K562 (cell line): ENCODE results near the gene RBM20. TPM values are rescaled to one million over a fixed set of nuclear protein-coding genes. Genes with fewer than 3 reads are reported as not detected.

Source experiments
- ATAC-seq: fragments of 200-7000 bp; cut with Tn5 transposase; 3 replicates; pipeline ENCODE4 v1.9.1; 2020; ENCODE audit warnings: moderate library complexity
- BruUV-seq: library from RNA; stranded (reverse); fragments of 400-500 nt; replicated peaks from 2 replicates; lab custom pipeline; 2021; lab: Mats Ljungman, UMichigan
- CTCF ChIA-PET: fragments of 300-600 bp; formaldehyde crosslinking; extraction: SDS; loops from one replicate; lab custom pipeline; 2021; ENCODE audit warnings: low intra/inter-chr PET ratio; lab: Yijun Ruan, JAX
- POLR2A ChIA-PET: fragments of 300-600, 350-650 bp; sonication (Branson Sonifier 250); formaldehyde crosslinking; extraction: SDS; loops from one replicate; lab custom pipeline; 2021; ENCODE audit warnings: antibody characterized with exemption, inconsistent platforms; lab: Yijun Ruan, JAX
- DNase-seq, 4 experiments: peaks; one replicate each; pipeline versions ENCODE4 v3.0.0 to v3.0.0-alpha.2; 2011 to 2018; ENCODE audit warnings: low spot score in 3 of 4, mixed read lengths in 3 of 4; ENCODE audit errors: extremely low read depth in 1 of 4
- FAIRE-seq: peaks from 2 replicates; lab custom pipeline; 2011; peaks lifted over from hg19 to GRCh38; lab: Jason Lieb, UNC
- H2AFZ ChIP-seq: 2 replicates; pipeline ENCODE4 v1.6.0; 2011; ENCODE audit warnings: low read depth, low read length, control low read depth, inconsistent platforms
- H3K27ac ChIP-seq: fragments of 200-600 bp; 3 replicates; pipeline ENCODE4 v1.8.0; 2011; ENCODE audit warnings: low read depth, mild to moderate bottlenecking, control low read depth, inconsistent platforms, low read length, moderate library complexity, mixed read lengths; ENCODE audit errors: extremely low read depth
- H3K27me3 ChIP-seq, 2 experiments: fragments of 300-600 bp in 1 of 2; 2 replicates in 1 of 2; 3 replicates in 1 of 2; pipeline versions ENCODE4 v1.6.0 to v1.8.0; 2011; ENCODE audit warnings: inconsistent platforms in 2 of 2, low read length in 2 of 2, mild to moderate bottlenecking in 1 of 2, mixed read lengths in 1 of 2, moderate library complexity in 1 of 2; ENCODE audit not compliant: control insufficient read depth in 2 of 2, insufficient read depth in 2 of 2
- H3K36me3 ChIP-seq: fragments of 300-600 bp; 3 replicates; pipeline ENCODE4 v1.8.0; 2011; ENCODE audit warnings: mild to moderate bottlenecking, low read length, inconsistent platforms; ENCODE audit not compliant: control insufficient read depth, insufficient read depth
- H3K4me1 ChIP-seq, 2 experiments: fragments of 200-600 bp in 1 of 2; replicated peaks in 1 of 2; 2 replicates in 1 of 2; 3 replicates in 1 of 2; pipeline versions ENCODE4 v1.5.1 to v1.8.0; 2011; ENCODE audit warnings: inconsistent platforms in 2 of 2, low read length in 2 of 2, mild to moderate bottlenecking in 1 of 2, mixed read lengths in 1 of 2, moderate library complexity in 1 of 2; ENCODE audit not compliant: control insufficient read depth in 2 of 2, insufficient read depth in 2 of 2
- H3K4me2 ChIP-seq: 2 replicates; pipeline ENCODE4 v1.6.1; 2011; ENCODE audit warnings: low read length, control low read depth, inconsistent platforms, mixed read lengths; ENCODE audit not compliant: insufficient read depth
- H3K4me3 ChIP-seq: fragments of 200-600 bp; sonication (generic), shearing (Covaris generic); 2 replicates; pipeline ENCODE4 v1.5.1; 2016; ENCODE audit warnings: control low read depth, inconsistent platforms
- H3K79me2 ChIP-seq: fragments of 200-600 bp; 3 replicates; pipeline ENCODE4 v1.8.0; 2011; ENCODE audit warnings: low read length, inconsistent platforms; ENCODE audit not compliant: control insufficient read depth, insufficient read depth
- H3K9ac ChIP-seq, 2 experiments: 2 replicates each; pipeline versions ENCODE4 v1.6.0 to v1.6.1; 2011; ENCODE audit warnings: low read depth in 2 of 2, low read length in 2 of 2, control low read depth in 1 of 2, inconsistent platforms in 1 of 2, mild to moderate bottlenecking in 1 of 2, mixed read lengths in 1 of 2; ENCODE audit not compliant: insufficient read depth in 1 of 2
- H3K9me1 ChIP-seq: one replicate; pipeline ENCODE4 v1.6.0; 2011; ENCODE audit warnings: inconsistent platforms, mild to moderate bottlenecking, low read length, moderate library complexity; ENCODE audit not compliant: control insufficient read depth, insufficient read depth
- H3K9me3 ChIP-seq: replicated peaks from 2 replicates; pipeline ENCODE4 v1.5.1; 2011; ENCODE audit warnings: low read depth, low read length, inconsistent platforms; ENCODE audit not compliant: control insufficient read depth, insufficient read depth
- H4K20me1 ChIP-seq: replicated peaks from 2 replicates; pipeline ENCODE4 v1.6.1; 2011; ENCODE audit warnings: low read length, inconsistent platforms, mixed read lengths; ENCODE audit not compliant: control insufficient read depth, insufficient read depth
- ARID1B ChIP-seq: fragments of 450-650 bp; IDR thresholded peaks from 2 replicates; pipeline ENCODE4 v1.6.1; 2016; ENCODE audit warnings: antibody characterized with exemption, mild to moderate bottlenecking, inconsistent platforms
- CBFA2T2 ChIP-seq: fragments of 450-650 bp; conservative IDR thresholded peaks from 2 replicates; pipeline ENCODE4 v1.6.1; 2017; ENCODE audit warnings: mild to moderate bottlenecking
- CBX5 ChIP-seq: IDR thresholded peaks from 2 replicates; pipeline ENCODE4 v1.6.1; 2014; ENCODE audit warnings: low read depth, borderline replicate concordance
- CXXC5 ChIP-seq: fragments of 250-450 bp; sonication (Bioruptor Pico); IDR thresholded peaks from 2 replicates; pipeline ENCODE4 v1.8.0; 2022; ENCODE audit warnings: inconsistent platforms, mild to moderate bottlenecking, moderate library complexity
- EP300 ChIP-seq: IDR thresholded peaks from 2 replicates; pipeline ENCODE4 v1.6.1; 2012; ENCODE audit warnings: low read length, improper control_type of control experiment
- ESRRA ChIP-seq: fragments of 450-650 bp; IDR thresholded peaks from 2 replicates; pipeline ENCODE4 v1.6.1; 2014; ENCODE audit warnings: low read depth, mild to moderate bottlenecking, moderate library complexity, borderline replicate concordance
- GATA2 ChIP-seq: sonication (generic); formaldehyde crosslinking; IDR thresholded peaks from 2 replicates; pipeline ENCODE4 v1.4.0; 2020; ENCODE audit warnings: mild to moderate bottlenecking, missing genetic modification reagents
- ID3 ChIP-seq, 2 experiments: fragments of 250-450 bp in 1 of 2; fragments of 450-650 bp in 1 of 2; sonication (Bioruptor Pico) in 1 of 2; IDR thresholded peaks; 2 replicates each; pipeline versions ENCODE4 v1.6.1 to v1.8.0; 2016 to 2021; ENCODE audit warnings: mild to moderate bottlenecking in 2 of 2, moderate library complexity in 2 of 2, missing compliant biosample characterization in 1 of 2, missing genetic modification characterization in 1 of 2
- KAT7 ChIP-seq: sonication (generic); formaldehyde crosslinking; IDR thresholded peaks from 2 replicates; pipeline ENCODE4 v1.8.0; 2022; ENCODE audit warnings: missing genetic modification reagents, mild to moderate bottlenecking, borderline replicate concordance
- NCOA1 ChIP-seq: fragments of 450-650 bp; IDR thresholded peaks from 2 replicates; pipeline ENCODE4 v1.6.1; 2016; ENCODE audit warnings: low read depth
- NCOR1 ChIP-seq: fragments of 450-650 bp; IDR thresholded peaks from 2 replicates; pipeline ENCODE4 v1.6.1; 2016; ENCODE audit warnings: mild to moderate bottlenecking, moderate library complexity
- SMARCA4 ChIP-seq: fragments of 450-650 bp; IDR thresholded peaks from 2 replicates; pipeline ENCODE4 v1.6.1; 2016
- TCF3 ChIP-seq: sonication (generic); formaldehyde crosslinking; IDR thresholded peaks from 2 replicates; pipeline ENCODE4 v1.4.0; 2020; ENCODE audit warnings: mild to moderate bottlenecking, missing genetic modification reagents
- TEAD4 ChIP-seq, 2 experiments: sonication (generic) in 1 of 2; formaldehyde crosslinking in 1 of 2; IDR thresholded peaks; 2 replicates each; pipeline versions ENCODE4 v1.6.1 to v1.8.0; 2012 to 2022; ENCODE audit warnings: borderline replicate concordance in 1 of 2, inconsistent platforms in 1 of 2, low read length in 1 of 2, mild to moderate bottlenecking in 1 of 2, missing genetic modification reagents in 1 of 2
- WGBS: fragments of 100-300 bp; shearing (Covaris generic); methylation state at CpG from one replicate; pipeline ENCODE4 v1.1.6; 2016; ENCODE audit warnings: low coverage, mixed read lengths; ENCODE audit not compliant: insufficient coverage; ENCODE audit errors: missing lambda C conversion rate; 5-methylcytosine and 5-hydroxymethylcytosine counted together
- in situ Hi-C: fragments of 300-500 bp; cut with MboI; formaldehyde crosslinking; loops from 4 replicates; pipeline ENCODE4 v1.15.0; 2018; ENCODE audit warnings: inconsistent platforms, mixed read lengths
- intact Hi-C: fragments of 100-400 bp; cut with micrococcal nuclease; formaldehyde crosslinking; loops from 2 replicates; pipeline ENCODE4 v1.14.2; 2022
- polyA plus RNA-seq, 8 experiments: library from polyadenylated mRNA; depleted of rRNA in 4 of 8; stranded (reverse) in 5 of 8; unstranded in 3 of 8; fragments of >200 nt; fragmentation: Nextera tagmentation in 2 of 8; fragmentation: Illumina TruSeq in 1 of 8; extraction: Ambion mirVana in 2 of 8; extraction: Trizol in 1 of 8; gene quantifications; 2 replicates each; pipeline versions ENCODE4 v1.2.1 to v1.2.3, GENCODE V29; 2011 to 2014; ENCODE audit warnings: inconsistent platforms in 1 of 8, missing spikeins in 1 of 8
- total RNA-seq, 7 experiments: library from RNA; depleted of rRNA in 6 of 7; stranded (reverse); fragments of >200 nt in 6 of 7; fragmentation: Illumina TruSeq in 2 of 7; extraction: Trizol in 2 of 7; gene quantifications; 2 replicates each; pipeline versions ENCODE4 v1.2.1 to v1.2.3, GENCODE V29; 2011 to 2021; ENCODE audit warnings: low replicate concordance in 1 of 7
- TF ChIP-seq, protein P1 (sequence below): fragments of 450-650 bp; IDR thresholded peaks from 2 replicates; pipeline ENCODE4 v1.6.1; 2017; ENCODE audit warnings: antibody characterized with exemption, mild to moderate bottlenecking

The RBM20 gene
- total and polyA plus RNA-seq, 9 of the 15 experiments (the other 6 are each of a cell fraction or from before 2014, with no cell fraction given) = 0.63 to 5.7 (median 3.2) TPM

- no peak for TF ChIP-seq ID3 (CRISPR knock-in tag; IDR thresholded peaks at IDR 0.05)
- no peak for TF ChIP-seq ID3 (tag; IDR thresholded peaks at IDR 0.05)
These were observed 28.9 kb upstream of the RBM20 start (continued) for GRCh38 chr10:110615057-110615747.

DNA sequence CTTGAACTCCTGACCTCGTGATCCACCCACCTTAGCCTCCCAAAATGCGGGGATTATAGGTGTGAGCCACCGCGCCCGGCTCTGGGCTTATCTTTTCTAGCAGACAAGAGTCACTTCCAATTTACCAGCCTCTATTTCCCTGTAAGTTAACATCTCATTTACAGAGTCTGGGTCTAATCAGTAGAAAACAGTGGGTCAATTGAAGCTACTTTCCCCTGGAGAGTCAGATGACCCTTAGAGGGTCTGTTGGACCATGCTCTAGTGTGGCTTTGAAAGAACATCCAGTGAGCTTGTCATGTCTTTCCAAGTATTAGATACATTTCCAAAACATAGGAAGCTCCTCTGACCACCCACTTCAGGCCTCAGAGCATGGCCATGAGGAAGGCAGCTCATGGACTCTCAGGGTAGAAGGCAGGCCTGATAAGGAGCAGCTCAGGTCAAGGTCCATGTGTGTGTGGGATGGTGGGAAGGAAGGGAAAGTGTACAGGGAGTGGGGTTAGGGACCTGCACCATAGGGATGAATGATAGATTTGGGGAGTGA, 27.6 kb upstream of the RBM20 start:
- ChIA-PET POLR2A (interaction anchor here (0.6 to 1.3 kb wide), 3 partner anchors 12 to 55 kb away, joined by 3 read pairs; no protein-coding TSS in a partner anchor), CTCF (no interaction called here)
- Histone ChIP-seq H3K79me2 (no peaks in the 10 kb centered on the region), H3K4me3 (no peak overlapping the region), H3K27ac (peak overlapping the region; percentile 65), H3K9me1 (no peaks in the 10 kb centered on the region), H2AFZ (peak overlapping the region; percentile 70), H3K36me3 (no peaks in the 10 kb centered on the region), H4K20me1 (no peaks in the 10 kb centered on the region), H3K4me2 (peak overlapping the region; percentile 7), H3K9me3 (no peaks in the 10 kb centered on the region), H3K27me3 (no peaks in the 10 kb centered on the region), H3K4me1 (peaks cover 22 to 26% of the 10 kb centered on the region in 2 experiments; a peak in 4 of 5 replicates), H3K9ac (no peak overlapping the region)
- intact Hi-C loops = loop anchor here (10.0 kb wide), 2 partner anchors 258 to 1518 kb away; partner anchors contain the start of gene PDCD4
- 0% methylated on average over 1 of the region's 5 CpGs for WGBS
- DNase-seq (peak; percentile 12 to 81 (median 37)), FAIRE-seq (peak; percentile 83), ATAC-seq (peak; percentile 67)
- in situ Hi-C loops = loop anchor here (10.0 to 25.0 kb wide), 2 partner anchors 58 to 271 kb away; no protein-coding TSS in a partner anchor
- no TSS peak for BruUV-seq
- TF ChIP-seq, protein P1, sequence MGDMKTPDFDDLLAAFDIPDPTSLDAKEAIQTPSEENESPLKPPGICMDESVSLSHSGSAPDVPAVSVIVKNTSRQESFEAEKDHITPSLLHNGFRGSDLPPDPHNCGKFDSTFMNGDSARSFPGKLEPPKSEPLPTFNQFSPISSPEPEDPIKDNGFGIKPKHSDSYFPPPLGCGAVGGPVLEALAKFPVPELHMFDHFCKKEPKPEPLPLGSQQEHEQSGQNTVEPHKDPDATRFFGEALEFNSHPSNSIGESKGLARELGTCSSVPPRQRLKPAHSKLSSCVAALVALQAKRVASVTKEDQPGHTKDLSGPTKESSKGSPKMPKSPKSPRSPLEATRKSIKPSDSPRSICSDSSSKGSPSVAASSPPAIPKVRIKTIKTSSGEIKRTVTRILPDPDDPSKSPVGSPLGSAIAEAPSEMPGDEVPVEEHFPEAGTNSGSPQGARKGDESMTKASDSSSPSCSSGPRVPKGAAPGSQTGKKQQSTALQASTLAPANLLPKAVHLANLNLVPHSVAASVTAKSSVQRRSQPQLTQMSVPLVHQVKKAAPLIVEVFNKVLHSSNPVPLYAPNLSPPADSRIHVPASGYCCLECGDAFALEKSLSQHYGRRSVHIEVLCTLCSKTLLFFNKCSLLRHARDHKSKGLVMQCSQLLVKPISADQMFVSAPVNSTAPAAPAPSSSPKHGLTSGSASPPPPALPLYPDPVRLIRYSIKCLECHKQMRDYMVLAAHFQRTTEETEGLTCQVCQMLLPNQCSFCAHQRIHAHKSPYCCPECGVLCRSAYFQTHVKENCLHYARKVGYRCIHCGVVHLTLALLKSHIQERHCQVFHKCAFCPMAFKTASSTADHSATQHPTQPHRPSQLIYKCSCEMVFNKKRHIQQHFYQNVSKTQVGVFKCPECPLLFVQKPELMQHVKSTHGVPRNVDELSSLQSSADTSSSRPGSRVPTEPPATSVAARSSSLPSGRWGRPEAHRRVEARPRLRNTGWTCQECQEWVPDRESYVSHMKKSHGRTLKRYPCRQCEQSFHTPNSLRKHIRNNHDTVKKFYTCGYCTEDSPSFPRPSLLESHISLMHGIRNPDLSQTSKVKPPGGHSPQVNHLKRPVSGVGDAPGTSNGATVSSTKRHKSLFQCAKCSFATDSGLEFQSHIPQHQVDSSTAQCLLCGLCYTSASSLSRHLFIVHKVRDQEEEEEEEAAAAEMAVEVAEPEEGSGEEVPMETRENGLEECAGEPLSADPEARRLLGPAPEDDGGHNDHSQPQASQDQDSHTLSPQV = peak; percentile 25; the same call in 1 of the 2 replicates
- TF ChIP-seq CXXC5 (CRISPR knock-in tag) = peak; percentile 49; the same call in 1 of the 2 replicates
- TF ChIP-seq NCOA1 = 0 out of 2 replicates have a peak, but pooled peaks have one; percentile 12
- peak; percentile 73 for TF ChIP-seq NCOR1
- no peak for TF ChIP-seq ESRRA
- peak; percentile 61; the same call in 1 of the 2 replicates for TF ChIP-seq TEAD4 (IDR thresholded peaks at IDR 0.05; ENCODE audit: low read length)
- no peak for TF ChIP-seq TEAD4 (CRISPR knock-in tag; IDR thresholded peaks at IDR 0.05; ENCODE audit: borderline replicate concordance)
- no peak for TF ChIP-seq KAT7 (CRISPR knock-in tag)
- TF ChIP-seq SMARCA4 = peak; percentile 60; the same call in 1 of the 2 replicates
- TF ChIP-seq CBFA2T2 = peak; percentile 80
- peak; percentile 39; the same call in 1 of the 2 replicates for TF ChIP-seq GATA2 (CRISPR knock-in tag)
- peak; percentile 34; the same call in 1 of the 2 replicates for TF ChIP-seq EP300
- TF ChIP-seq ARID1B = peak; percentile 88
- TF ChIP-seq TCF3 (CRISPR knock-in tag) = peak; percentile 77
- 0 out of 2 replicates have a peak, but pooled peaks have one; percentile 3 for TF ChIP-seq CBX5
